Measurements from ENCODE around the gene APPL1.

APPL1 gene

GRCh38 chr3:57314204-57314603 lies 86.7 kb downstream of the APPL1 start:
- no peak for TF ChIP-seq CTCF (conservative IDR thresholded peaks at IDR 0.05; ENCODE audit: low read depth, low read length)
- DNase-seq (ENCODE audit: low read depth): no peak
- H3K4me3 ChIP-seq (ENCODE audit: low read length): no peak overlapping the region

Data from retinal pigment epithelial cell (primary cell).